Neuron (in vitro differentiated cells): Measurements from ENCODE around the gene MPST.

Experiments used
- H2AFZ ChIP-seq: one replicate; pipeline ENCODE4 v1.6.1; 2013; ENCODE audit warnings: low read depth, mild to moderate bottlenecking, inconsistent platforms, low read length, moderate library complexity
- H3K27me3 ChIP-seq: one replicate; pipeline ENCODE4 v1.6.1; 2013; ENCODE audit warnings: low read length; ENCODE audit not compliant: insufficient read depth
- H3K36me3 ChIP-seq: one replicate; pipeline ENCODE4 v1.6.1; 2013; ENCODE audit warnings: low read length; ENCODE audit not compliant: insufficient read depth
- H3K4me1 ChIP-seq: one replicate; pipeline ENCODE4 v1.6.1; 2013; ENCODE audit warnings: low read length; ENCODE audit not compliant: insufficient read depth
- H3K4me3 ChIP-seq: 2 replicates; pipeline ENCODE4 v1.5.1; 2013; ENCODE audit warnings: mild to moderate bottlenecking, low read length, moderate library complexity
- H3K9me3 ChIP-seq: one replicate; pipeline ENCODE4 v1.6.1; 2013; ENCODE audit warnings: low read length

The MPST gene

GRCh38 chr22:37021710-37022482, 2.4 kb downstream of the MPST start:
- Histone ChIP-seq H2AFZ (no peak overlapping the region), H3K36me3 (peaks cover 29% of the 10 kb centered on the region), H3K4me1 (peaks cover 13% of the 10 kb centered on the region), H3K27me3 (no peaks in the 10 kb centered on the region), H3K9me3 (no peaks in the 10 kb centered on the region), H3K4me3 (no peak overlapping the region)

- no peaks in the 10 kb centered on the region for H3K27me3 ChIP-seq
- H3K4me1 ChIP-seq = peaks cover 13% of the 10 kb centered on the region
- H3K36me3 ChIP-seq = peaks cover 35% of the 10 kb centered on the region
- H3K4me3 ChIP-seq = no peak overlapping the region
- no peak overlapping the region for H2AFZ ChIP-seq
- no peaks in the 10 kb centered on the region for H3K9me3 ChIP-seq
Measured at GRCh38 chr22:37022483-37023337, 3.2 kb downstream of the MPST start.

- Histone ChIP-seq H3K4me3 (no peak overlapping the region), H3K4me1 (peaks cover 6% of the 10 kb centered on the region), H3K36me3 (peaks cover 41% of the 10 kb centered on the region), H3K9me3 (no peaks in the 10 kb centered on the region), H2AFZ (no peak overlapping the region), H3K27me3 (no peaks in the 10 kb centered on the region)
Measured at GRCh38 chr22:37023743-37024338, 4.3 kb downstream of the MPST start.

GRCh38 chr22:37024339-37025157, 5.0 kb downstream of the MPST start:
- no peak overlapping the region for H2AFZ ChIP-seq
- no peaks in the 10 kb centered on the region for H3K27me3 ChIP-seq
- peaks cover 6% of the 10 kb centered on the region for H3K4me1 ChIP-seq
- no peak overlapping the region for H3K4me3 ChIP-seq
- H3K36me3 ChIP-seq = peaks cover 48% of the 10 kb centered on the region
- no peaks in the 10 kb centered on the region for H3K9me3 ChIP-seq

DNA sequence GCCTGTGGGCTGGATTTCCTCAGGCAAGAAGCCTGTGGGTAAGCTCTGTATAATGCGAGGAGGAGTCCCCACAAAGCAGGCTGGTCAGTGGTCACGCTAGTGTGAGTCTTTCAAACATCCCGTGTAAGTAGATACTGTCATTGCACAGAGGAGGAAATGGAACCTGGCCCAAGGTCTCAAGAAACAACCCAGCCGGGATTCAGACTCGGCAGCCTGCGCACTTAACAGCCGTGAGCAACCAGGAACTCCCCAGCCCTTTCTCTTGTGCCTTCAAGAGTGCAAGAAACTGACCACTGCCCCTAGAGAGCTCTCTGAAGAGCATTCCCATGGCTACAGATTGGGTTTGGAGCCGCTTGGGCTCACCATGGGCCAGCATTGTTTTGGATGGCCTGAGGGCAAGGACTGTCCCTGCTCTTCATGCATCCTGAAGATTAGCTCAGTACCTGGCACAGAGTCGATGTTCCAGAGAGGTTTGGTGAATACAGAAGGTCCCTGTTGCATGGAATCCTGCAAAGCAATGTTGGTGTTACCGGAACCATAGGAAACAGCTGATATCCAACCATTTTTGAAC, 6.0 kb downstream of the MPST start:
- peaks cover 54% of the 10 kb centered on the region for H3K36me3 ChIP-seq
- H3K4me3 ChIP-seq = no peak overlapping the region
- no peak overlapping the region for H2AFZ ChIP-seq
- H3K27me3 ChIP-seq = no peaks in the 10 kb centered on the region
- H3K4me1 ChIP-seq = no peaks in the 10 kb centered on the region
- H3K9me3 ChIP-seq = no peaks in the 10 kb centered on the region

DNA sequence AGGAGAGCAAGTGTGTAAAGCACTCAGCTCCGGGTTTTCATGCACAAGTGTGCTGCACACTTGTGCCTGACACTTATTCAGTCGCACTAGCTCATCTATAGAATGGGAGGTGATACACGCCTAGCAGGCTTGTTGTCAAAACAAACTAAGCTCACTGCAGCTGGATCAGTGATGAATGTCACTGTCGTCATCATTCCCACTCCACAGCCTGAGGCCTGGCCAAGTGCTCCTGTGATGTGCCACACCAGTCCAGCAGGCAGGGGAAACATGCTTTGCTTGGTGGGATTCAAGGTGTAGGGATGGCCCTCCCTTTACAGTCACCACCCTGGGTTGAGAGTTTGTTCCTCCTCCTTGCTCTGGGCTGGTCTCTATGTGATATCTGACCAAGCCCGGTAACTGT, 6.8 kb downstream of the MPST start:
- Histone ChIP-seq H2AFZ (no peak overlapping the region), H3K36me3 (peaks cover 54% of the 10 kb centered on the region), H3K4me1 (no peaks in the 10 kb centered on the region), H3K27me3 (no peaks in the 10 kb centered on the region), H3K4me3 (no peak overlapping the region), H3K9me3 (no peaks in the 10 kb centered on the region)

GRCh38 chr22:37027556-37027955, 8.0 kb downstream of the MPST start:
- Histone ChIP-seq H3K4me1 (no peaks in the 10 kb centered on the region), H3K4me3 (no peak overlapping the region), H3K27me3 (no peaks in the 10 kb centered on the region), H3K9me3 (no peaks in the 10 kb centered on the region), H2AFZ (no peak overlapping the region), H3K36me3 (peaks cover 54% of the 10 kb centered on the region)

DNA sequence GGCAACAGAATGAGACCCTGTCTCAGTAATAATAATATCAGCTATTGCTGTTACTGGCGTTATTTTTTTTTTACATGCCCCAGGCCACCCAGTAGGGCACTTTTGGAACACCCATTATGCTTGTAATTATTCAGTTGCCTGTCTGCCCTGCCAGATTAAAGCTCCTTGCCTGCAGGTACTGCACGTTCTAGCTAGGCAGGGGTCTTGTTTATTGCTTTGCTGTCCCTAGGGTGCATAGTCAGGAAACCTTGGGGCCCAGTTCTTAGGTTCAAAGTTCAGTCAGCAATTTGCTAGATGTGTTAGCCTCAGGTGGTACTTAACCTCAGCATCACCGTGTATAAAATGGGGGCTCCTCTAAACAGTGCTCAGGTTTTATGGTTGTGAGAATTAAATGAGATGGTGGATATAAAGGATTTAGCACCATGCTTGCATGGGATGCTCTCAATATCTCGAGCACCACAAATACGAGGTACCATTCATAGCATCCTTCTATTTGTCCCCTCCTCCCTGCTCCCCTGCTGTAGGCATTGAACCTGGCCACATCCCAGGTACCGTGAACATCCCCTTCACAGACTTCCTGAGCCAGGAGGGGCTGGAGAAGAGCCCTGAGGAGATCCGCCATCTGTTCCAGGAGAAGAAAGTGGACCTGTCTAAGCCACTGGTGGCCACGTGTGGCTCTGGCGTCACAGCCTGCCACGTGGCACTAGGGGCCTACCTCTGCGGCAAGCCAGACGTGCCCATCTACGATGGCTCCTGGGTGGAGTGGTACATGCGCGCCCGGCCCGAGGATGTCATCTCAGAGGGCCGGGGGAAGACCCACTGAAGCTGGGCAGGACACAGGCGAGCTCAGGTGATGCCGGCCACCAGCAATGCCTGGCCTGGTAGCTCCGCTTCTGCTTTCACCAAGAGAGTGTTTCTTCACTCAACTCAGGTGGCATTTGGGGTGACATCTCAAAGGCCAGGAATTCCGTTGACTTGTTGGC, 9.4 kb downstream of the MPST start:
- Histone ChIP-seq H3K27me3 (no peaks in the 10 kb centered on the region), H3K9me3 (no peaks in the 10 kb centered on the region), H3K36me3 (peaks cover 51% of the 10 kb centered on the region), H2AFZ (no peak overlapping the region), H3K4me3 (no peak overlapping the region), H3K4me1 (no peaks in the 10 kb centered on the region)

DNA sequence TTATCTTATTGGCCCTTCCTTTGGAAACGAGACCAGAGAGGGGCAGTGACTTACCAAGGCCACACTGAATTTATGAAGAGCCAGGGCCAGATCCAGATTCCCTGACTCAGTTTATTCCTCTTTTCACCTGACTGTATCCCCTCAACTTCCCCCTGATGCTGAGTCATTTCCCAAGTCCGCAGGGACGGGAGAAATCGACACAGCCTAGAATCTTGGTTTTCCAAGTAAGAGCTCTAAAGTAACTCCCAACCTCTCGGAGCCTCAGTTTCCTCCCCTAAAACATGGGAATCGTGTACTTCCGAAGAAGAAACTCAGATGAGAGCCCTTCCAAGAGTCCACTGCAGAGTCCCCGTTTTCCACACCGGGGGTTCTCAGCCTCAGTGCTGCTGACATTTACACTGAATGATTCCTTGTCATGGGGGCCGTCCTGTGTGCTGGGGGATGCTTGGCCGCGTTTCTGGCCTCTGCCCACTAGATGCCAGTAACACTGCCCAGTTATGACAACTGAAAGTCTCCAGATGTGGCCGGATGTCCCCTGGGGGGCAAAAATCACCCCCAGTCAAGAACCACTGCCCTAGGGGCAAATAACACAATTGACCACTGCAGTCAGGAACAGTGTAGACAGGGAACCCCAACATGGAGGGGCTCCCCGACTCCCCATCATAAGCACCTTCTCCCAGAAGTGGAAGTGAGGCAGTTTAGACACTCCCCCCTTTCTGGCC, 11.2 kb downstream of the MPST start:
- Histone ChIP-seq H3K9me3 (no peaks in the 10 kb centered on the region), H3K36me3 (peaks cover 36% of the 10 kb centered on the region), H3K27me3 (no peaks in the 10 kb centered on the region), H3K4me3 (no peak overlapping the region), H3K4me1 (no peaks in the 10 kb centered on the region), H2AFZ (no peak overlapping the region)

DNA sequence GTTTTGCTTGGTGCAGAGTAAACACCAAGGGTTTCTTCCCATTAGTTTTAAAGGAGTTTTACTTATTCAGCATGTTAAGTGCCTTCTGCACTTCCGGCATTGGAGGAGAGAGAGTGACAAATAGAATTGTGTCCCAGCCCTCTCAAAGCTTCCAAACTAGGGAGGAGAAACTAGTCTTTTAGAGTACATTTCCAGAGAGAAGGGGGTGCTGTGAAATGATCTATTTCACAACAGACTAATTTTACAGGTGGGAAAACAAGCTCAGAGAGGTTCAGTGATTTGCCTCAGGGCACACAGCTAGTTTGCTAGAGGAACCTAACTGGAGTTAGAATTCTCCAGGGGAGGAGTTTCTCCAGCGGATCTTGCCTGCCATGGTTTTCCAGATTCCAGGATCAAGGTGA, 12.6 kb downstream of the MPST start:
- H3K36me3 ChIP-seq = peaks cover 25% of the 10 kb centered on the region
- no peaks in the 10 kb centered on the region for H3K9me3 ChIP-seq
- H3K4me1 ChIP-seq = no peaks in the 10 kb centered on the region

More for the DNA sequence above, 12.6 kb downstream of the MPST start:
- H3K4me3 ChIP-seq = no peak overlapping the region
- H2AFZ ChIP-seq = no peak overlapping the region
- H3K27me3 ChIP-seq = no peaks in the 10 kb centered on the region
